ENCODE results near the gene PCNX1.

Gene PCNX1

GRCh38 chr14:71050227-71050823, 143.1 kb downstream of the PCNX1 start:
- TF ChIP-seq CTCF (IDR thresholded peaks at IDR 0.05; ENCODE audit: extremely low read depth, missing control alignments): no peak
- DNase-seq (ENCODE audit: low spot score): no peak

- TF ChIP-seq CTCF (IDR thresholded peaks at IDR 0.05; ENCODE audit: extremely low read depth, missing control alignments): no peak
- DNase-seq (ENCODE audit: low spot score): no peak
Observed at GRCh38 chr14:71054706-71055105, 147.4 kb downstream of the PCNX1 start.

DNA sequence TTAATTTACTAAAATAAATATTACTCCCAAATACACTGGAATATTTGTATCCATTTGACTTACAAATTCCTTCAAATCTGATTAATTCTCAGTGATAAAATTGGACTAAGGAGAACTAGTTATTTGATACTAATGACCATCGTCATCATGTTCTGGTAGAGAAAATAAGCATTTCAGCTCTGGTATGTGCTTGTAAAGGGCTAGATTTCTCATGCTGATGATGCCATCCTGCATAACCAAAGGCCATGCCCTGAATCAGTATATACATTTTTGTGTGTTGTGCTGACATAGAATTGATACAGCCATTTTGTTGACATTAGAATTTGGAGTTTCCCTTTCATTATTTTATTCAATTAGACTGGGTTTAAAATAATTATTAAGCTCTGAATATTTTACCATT, 148.9 kb downstream of the PCNX1 start:
- TF ChIP-seq CTCF (IDR thresholded peaks at IDR 0.05; ENCODE audit: extremely low read depth, missing control alignments): no peak

GRCh38 chr14:71060274-71060673, 153.0 kb downstream of the PCNX1 start:
- no peak for TF ChIP-seq CTCF (IDR thresholded peaks at IDR 0.05; ENCODE audit: extremely low read depth, missing control alignments)
- no peak for DNase-seq (ENCODE audit: low spot score)

More for the DNA sequence above, 148.9 kb downstream of the PCNX1 start:
- DNase-seq (ENCODE audit: low spot score): no peak

- DNase-seq (ENCODE audit: low spot score): no peak
- TF ChIP-seq CTCF (IDR thresholded peaks at IDR 0.05; ENCODE audit: extremely low read depth, missing control alignments): no peak
Observed at GRCh38 chr14:71060825-71061455, 153.7 kb downstream of the PCNX1 start.

GRCh38 chr14:71061458-71061857, 154.2 kb downstream of the PCNX1 start:
- DNase-seq (ENCODE audit: low spot score): no peak

More at GRCh38 chr14:71061458-71061857, 154.2 kb downstream of the PCNX1 start:
- TF ChIP-seq CTCF (IDR thresholded peaks at IDR 0.05; ENCODE audit: extremely low read depth, missing control alignments): no peak
